ENCODE measurements around the gene BRWD1. TPM values are rescaled to one million over a fixed set of nuclear protein-coding genes. Genes with fewer than 3 reads are reported as not detected.

Gene BRWD1
- total RNA-seq, 2 donors from 2014 or later, result 38.6 to 43.1 TPM

- H3K9ac ChIP-seq (ENCODE audit: low read depth in 2 of 2, low read length in 2 of 2), result no peak overlapping the region
- H3K4me3 ChIP-seq, result no peak overlapping the region
- no peak overlapping the region for H3K27ac ChIP-seq
- TF ChIP-seq CTCF (IDR thresholded peaks at IDR 0.05), result no peak
- H3K4me1 ChIP-seq, result peaks cover 3% of the 10 kb centered on the region
- intact Hi-C loops (cut with DNase I), result loop anchor here (5.0 kb wide), 3 partner anchors 36 to 136 kb away; partner anchors contain the start of genes HMGN1 and LCA5L
- no peaks in the 10 kb centered on the region for H3K9me3 ChIP-seq
- no peak for DNase-seq
- no peaks in the 10 kb centered on the region for H3K27me3 ChIP-seq
- H3K36me3 ChIP-seq, result no peaks in the 10 kb centered on the region
Measured at GRCh38 chr21:39311164-39311563, 2.3 kb downstream of the BRWD1 start.

GRCh38 chr21:39307466-39307865 lies 6.0 kb downstream of the BRWD1 start:
- no peak for TF ChIP-seq CTCF (IDR thresholded peaks at IDR 0.05)
- no peak overlapping the region for H3K4me3 ChIP-seq
- no peaks in the 10 kb centered on the region for H3K27me3 ChIP-seq
- no peak overlapping the region for H3K9ac ChIP-seq (ENCODE audit: low read depth in 2 of 2, low read length in 2 of 2)
- no peak for DNase-seq
- H3K4me1 ChIP-seq, result peaks cover 3% of the 10 kb centered on the region
- intact Hi-C loops (cut with DNase I), result no loop called here
- H3K9me3 ChIP-seq, result no peaks in the 10 kb centered on the region
- H3K36me3 ChIP-seq, result no peaks in the 10 kb centered on the region
- H3K27ac ChIP-seq, result no peak overlapping the region

GRCh38 chr21:39300587-39300986 lies 12.8 kb downstream of the BRWD1 start:
- Histone ChIP-seq H3K4me1 (no peaks in the 10 kb centered on the region), H3K4me3 (no peak overlapping the region), H3K9me3 (no peaks in the 10 kb centered on the region), H3K27me3 (no peaks in the 10 kb centered on the region), H3K36me3 (peaks cover 4% of the 10 kb centered on the region), H3K9ac (ENCODE audit: low read depth in 2 of 2, low read length in 2 of 2) (no peak overlapping the region), H3K27ac (no peak overlapping the region)
- DNase-seq, result no peak
- no peak for TF ChIP-seq CTCF (IDR thresholded peaks at IDR 0.05)
- intact Hi-C loops (cut with DNase I), result no loop called here

- H3K27me3 ChIP-seq, result no peaks in the 10 kb centered on the region
- DNase-seq, result no peak
- intact Hi-C loops (cut with DNase I), result no loop called here
- no peak overlapping the region for H3K27ac ChIP-seq
- no peak for TF ChIP-seq CTCF (IDR thresholded peaks at IDR 0.05)
- no peak overlapping the region for H3K9ac ChIP-seq (ENCODE audit: low read depth in 2 of 2, low read length in 2 of 2)
- H3K36me3 ChIP-seq, result peaks cover 9% of the 10 kb centered on the region
- H3K4me1 ChIP-seq, result no peaks in the 10 kb centered on the region
- H3K4me3 ChIP-seq, result no peak overlapping the region
- no peaks in the 10 kb centered on the region for H3K9me3 ChIP-seq
Measured at GRCh38 chr21:39296891-39297290, 16.5 kb downstream of the BRWD1 start.

GRCh38 chr21:39288987-39289386 lies 24.4 kb downstream of the BRWD1 start:
- H3K36me3 ChIP-seq, result peaks cover 11% of the 10 kb centered on the region
- intact Hi-C loops (cut with DNase I), result no loop called here
- H3K4me3 ChIP-seq, result no peak overlapping the region
- no peaks in the 10 kb centered on the region for H3K27me3 ChIP-seq
- DNase-seq, result no peak
- no peaks in the 10 kb centered on the region for H3K4me1 ChIP-seq
- H3K9me3 ChIP-seq, result no peaks in the 10 kb centered on the region
- no peak overlapping the region for H3K27ac ChIP-seq
- TF ChIP-seq CTCF (IDR thresholded peaks at IDR 0.05), result no peak
- H3K9ac ChIP-seq (ENCODE audit: low read depth in 2 of 2, low read length in 2 of 2), result no peak overlapping the region

GRCh38 chr21:39282911-39283310 lies 30.5 kb downstream of the BRWD1 start:
- TF ChIP-seq CTCF (IDR thresholded peaks at IDR 0.05), result no peak
- Histone ChIP-seq H3K27me3 (no peaks in the 10 kb centered on the region), H3K27ac (no peak overlapping the region), H3K9me3 (no peaks in the 10 kb centered on the region), H3K36me3 (peaks cover 9% of the 10 kb centered on the region), H3K9ac (ENCODE audit: low read depth in 2 of 2, low read length in 2 of 2) (no peak overlapping the region), H3K4me3 (no peak overlapping the region), H3K4me1 (no peaks in the 10 kb centered on the region)
- intact Hi-C loops (cut with DNase I), result no loop called here
- DNase-seq, result no peak

All from colonic mucosa (tissue), 4 donors.